TTC549 (cell line): ENCODE measurements around the gene CDK6.
A peak's percentile ranks its signal among the peaks of the same experiment; 100 is the strongest.
"Not testable (repeated sequence)": the region's sequence is repeated elsewhere in the genome, so short reads cannot be mapped to it uniquely, and the experiment has no call there.

Experiments used
- FAIRE-seq: peaks from 2 replicates; lab custom pipeline; 2012; peaks lifted over from hg19 to GRCh38; lab: Jason Lieb, UNC

The CDK6 gene

DNA sequence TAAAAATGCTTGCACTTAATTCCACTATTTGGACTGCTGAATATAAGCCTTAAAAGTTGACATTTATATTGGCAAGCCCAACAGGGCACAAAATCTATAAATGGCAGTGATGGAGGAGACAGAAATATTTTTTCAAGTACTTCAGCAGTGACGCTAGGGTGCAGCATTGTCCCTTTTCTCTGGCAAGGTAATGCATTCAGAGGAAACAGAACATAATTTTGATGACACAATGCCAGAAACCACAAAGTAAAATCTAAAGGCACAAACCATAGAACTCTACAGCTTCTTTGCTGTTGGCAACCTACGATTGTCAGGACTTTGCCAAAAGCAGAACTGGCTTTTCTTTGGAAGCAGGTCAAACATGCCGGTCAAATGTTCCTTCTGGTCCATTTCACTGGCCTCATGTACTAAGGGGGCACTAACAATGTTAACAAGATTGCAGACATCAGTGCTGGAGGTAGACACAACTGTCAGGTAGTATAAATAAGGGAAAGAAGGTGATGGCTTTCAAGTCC lies 215.3 kb downstream of the CDK6 start:
- FAIRE-seq: peak; percentile 26

DNA sequence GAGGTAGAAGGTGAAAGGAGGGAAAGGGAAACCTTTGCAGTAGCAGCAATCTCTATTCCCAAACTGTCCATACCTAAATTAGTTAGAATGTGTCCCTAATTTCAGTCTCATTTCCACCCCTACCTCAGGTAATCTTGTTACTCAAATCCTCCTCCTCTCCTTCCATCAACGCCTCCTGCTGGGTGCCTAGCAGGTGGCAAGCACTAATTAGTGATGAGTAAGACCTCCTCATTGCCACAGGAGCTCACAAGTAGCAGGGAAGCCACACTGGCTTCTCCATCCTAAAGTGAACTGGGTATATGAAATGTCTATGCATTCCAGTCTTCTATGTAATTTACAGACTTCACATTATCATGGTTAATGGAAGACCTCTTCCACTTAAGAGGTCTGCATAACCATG lies 220.5 kb downstream of the CDK6 start:
- no peak for FAIRE-seq

DNA sequence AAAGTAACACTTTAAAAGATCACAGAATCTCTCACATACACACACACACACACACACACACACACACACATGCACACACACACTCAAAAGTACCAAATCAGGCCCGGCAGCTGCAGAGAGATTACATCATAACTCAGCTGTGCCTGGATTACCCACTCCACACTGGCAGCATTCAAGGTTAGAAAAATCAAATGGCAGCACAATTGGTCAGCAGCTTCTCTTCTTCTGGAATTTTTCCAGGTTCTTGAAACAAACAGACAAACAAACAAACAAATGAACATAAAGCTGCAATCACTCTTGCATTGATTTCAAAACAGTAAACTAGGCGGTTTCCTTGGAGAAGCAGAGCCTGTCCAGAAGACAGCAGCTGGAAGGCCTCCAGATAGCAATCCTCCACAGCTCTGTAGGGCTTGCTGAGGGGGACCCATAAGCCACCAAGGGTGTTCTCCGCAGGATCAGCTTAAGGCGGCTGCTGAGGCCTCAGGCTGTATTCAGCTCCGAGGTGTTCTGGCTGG lies 221.7 kb downstream of the CDK6 start:
- FAIRE-seq: no peak

DNA sequence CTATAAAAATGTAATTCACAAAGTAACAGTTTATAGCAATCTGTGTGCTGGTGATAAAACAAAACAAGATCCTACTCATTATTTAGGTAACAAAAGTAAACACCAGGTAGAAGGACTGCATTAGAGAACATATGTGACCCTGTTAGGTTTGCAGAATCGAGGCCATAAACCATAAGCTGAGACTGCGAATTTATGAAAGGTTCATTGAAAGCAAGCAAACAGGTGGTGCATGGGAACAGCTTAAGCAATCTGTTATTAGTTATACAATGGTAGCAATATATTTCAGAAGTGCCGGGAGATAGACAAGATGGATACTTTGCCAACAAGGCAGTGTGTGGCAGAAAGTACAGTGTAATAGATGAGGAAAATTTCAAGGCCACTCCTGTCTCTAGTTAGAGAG lies 222.7 kb downstream of the CDK6 start:
- no peak for FAIRE-seq

DNA sequence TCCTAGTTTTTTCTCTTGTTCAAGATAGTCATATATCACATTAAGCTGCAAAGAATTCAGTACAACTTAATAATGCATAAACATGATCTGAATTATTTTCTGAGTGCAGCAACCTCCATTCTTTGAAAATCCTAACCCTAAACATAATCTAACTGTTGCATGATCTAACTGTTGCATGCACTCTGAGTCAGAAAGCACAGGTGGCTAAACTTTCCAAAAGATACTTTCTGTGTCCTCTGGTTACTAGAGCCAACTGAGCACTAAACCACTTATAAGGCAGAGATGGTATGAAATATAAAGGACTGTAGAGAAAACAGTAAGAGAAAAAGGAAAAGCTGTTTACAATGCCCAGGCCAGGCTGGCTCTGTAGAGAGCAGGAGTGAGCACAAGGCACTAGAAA lies 223.2 kb downstream of the CDK6 start:
- FAIRE-seq: no peak

DNA sequence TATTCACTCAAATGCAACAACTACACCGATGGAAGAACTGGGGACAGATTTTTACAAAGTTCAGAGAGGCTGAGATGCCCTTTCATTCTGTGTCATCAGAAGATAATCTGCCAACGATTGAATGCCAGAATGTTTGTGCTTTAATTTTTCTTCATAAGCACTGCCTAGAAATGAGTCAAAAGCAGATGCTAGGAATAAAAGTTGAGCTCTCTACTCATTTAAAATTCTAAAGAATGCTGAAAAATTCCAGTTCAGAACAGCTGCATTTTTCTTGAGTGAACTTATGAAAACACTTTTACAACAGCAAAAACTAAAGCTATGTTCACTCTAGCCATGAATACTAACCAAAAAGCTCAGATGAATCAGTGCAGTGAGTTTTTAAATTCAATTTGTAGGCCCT lies 223.9 kb downstream of the CDK6 start:
- FAIRE-seq: no peak

DNA sequence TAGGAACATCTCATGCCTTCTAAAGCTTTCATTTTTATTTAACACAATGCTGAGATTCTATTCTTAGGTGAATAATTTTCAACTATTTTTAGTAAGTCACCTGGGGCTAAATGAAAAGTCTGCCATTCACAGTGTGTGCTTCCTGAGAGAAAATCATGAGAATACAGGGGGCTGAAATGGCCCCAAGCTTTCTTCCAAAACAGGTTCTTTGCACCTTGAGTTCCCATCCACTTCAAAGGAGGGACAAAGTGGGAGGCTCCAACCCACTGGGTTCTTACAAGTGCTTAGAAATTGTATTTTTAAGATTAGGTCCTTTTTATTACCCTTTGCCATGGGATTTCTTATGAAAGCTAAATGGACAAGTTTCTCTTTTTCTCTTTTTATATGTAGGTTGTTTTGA lies 224.6 kb downstream of the CDK6 start:
- FAIRE-seq: no peak

DNA sequence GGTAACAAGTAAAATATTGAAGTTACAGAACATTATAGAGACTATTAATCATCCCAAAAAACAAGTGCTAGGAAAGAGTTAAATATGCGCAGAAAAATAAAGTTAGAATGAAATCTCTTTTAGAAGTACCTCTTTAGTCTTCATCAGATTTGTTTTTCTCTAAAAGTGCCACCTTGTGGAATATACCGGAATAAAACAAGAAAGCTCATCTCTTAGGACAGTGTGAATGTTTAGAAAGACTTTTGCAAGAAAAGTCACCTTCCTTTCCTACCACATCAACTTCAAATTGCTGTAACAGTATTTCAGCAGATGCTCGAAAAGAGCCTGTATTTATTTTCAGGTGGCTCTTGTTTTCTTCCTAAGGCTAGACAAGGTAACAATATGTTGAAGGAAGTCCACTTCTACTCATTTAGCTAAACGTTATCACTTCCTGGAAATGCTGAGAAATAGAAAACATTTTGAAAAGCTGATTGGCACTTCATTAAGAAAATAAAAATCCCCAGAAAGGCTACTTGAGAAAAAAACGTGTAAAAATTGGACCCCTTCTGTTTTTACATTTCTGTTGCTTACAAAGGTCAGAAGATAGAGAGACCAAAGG lies 226.4 kb downstream of the CDK6 start:
- peak; percentile 81 for FAIRE-seq

DNA sequence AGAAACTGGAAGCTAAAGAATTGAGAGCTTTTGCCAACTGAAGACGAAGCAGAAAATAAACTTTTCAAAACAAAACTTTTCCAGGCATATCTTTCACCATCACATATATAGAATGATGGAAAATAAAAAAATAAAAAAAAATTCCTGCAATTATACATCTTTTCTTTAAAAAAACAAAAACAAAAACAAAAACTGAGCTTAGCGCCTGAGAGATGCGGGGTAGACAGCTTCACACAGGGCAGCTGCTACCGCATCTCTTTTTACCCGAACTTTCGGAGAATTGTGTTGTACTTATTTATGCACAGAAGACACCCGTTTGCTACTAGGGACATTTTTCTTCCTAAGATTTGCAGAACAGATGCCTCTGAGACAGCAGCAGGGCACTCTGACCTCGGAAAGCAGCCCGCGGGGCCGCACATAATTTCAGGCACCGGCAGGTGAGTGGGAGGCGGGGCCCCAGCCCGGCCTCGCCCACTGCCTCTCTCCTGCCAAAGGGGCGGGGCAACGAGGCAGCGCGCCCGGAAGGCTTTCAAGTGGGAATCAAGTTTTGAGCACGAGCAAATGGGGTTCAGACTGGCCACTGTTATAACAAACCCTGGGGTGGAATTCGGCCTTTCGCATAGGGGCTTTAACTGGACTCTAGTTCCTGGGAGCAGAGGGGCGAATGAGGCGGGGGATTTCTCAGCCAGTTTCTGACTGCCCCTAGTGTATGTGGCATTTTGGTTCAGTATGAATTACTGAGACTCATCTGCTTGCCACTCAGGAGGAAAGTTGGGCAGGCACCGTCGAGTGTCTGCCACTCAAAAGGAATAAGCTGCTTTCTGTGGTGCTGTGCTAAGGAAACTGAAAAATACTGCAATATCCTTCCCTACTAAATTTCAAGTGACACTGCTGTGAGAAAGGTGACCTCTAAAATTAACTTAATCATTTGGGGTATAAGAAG lies 227.7 kb downstream of the CDK6 start:
- FAIRE-seq: no peak

DNA sequence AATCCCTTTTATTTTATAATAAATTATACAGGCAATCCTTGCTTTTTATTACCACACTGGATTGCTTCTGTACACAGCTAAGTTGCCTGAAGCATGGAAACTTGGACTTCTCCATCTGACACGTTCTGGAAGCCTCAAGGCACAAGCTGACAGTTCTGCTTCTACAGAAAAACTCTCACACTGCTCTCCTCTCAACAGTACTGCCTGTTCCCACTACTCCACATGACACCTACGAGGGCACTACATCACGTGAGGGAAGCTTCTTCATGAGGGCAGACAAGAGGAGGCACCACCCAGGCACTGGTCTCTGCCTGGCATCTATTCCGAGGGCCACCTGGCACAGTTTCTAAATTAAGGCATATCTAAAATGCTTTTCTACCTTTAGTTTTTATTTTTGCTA lies 229.4 kb downstream of the CDK6 start:
- no peak for FAIRE-seq

DNA sequence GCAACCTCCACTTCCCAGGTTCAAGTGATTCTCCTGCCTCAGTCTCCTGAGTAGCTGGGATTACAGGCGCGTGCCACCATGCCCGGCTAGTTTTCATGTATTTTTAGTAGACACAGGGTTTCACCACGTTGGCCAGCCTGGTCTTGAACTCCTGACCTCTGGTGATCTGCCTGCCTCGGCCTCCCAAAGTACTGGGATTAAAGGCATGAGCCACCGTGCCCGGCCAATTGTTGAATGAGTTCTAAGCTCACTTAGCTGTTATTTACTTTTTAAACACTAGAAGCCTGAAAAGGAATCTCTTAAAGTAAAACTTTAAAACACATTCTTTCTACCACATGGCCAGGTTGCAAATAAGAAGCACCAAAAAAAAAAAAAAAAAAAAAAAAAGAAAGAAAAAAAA lies 231.9 kb downstream of the CDK6 start:
- FAIRE-seq: not testable (repeated sequence)

DNA sequence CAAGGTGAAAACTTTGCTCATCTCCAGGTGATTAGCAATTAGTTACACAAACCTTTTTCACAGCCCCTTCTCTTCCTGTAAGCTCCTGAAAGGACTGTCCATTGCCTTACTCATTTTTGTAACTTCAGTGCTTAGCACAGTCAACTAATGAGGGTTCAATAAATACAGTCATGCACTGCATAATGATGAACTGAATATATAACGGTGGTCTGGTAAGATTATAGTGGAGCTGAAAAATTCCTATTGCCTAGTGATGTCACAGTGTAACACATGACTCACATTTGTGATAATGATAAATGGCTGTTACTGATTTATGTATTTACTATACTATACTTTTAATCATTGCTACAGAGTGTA lies 233.3 kb downstream of the CDK6 start:
- FAIRE-seq: no peak

DNA sequence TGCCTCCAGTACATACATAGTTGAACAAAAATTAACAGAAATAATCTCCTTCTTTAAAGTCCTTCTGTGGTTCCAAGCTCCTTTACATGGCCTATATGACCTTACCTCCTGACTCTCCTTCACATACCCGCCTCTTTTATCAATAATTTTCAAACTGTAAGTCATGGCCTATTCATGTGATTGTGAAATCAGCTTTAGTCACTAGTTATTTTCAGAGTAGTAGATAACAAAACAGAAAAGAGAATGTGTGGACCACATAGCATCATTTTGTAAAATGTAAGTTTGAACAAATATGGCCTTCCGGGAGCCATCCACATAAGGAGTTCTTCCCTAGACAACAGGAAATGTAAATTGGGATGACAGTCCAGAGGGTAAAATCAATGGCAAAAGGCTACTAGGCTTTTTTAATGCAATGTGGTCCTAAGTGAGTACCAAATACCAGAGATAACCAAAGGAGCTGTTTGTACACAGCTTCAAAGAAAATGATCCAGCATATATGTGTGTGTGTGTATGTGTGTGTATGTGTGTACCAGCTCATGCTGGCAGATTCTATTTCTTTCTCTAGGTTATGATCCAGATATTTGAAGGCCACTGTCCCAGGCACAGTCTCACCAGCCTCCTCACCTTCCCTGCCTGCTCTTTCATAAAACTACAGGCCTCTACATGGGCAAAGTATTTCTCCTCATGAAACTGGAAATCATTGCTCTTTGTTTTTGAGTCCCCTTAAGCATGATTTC lies 233.9 kb downstream of the CDK6 start:
- no peak for FAIRE-seq

DNA sequence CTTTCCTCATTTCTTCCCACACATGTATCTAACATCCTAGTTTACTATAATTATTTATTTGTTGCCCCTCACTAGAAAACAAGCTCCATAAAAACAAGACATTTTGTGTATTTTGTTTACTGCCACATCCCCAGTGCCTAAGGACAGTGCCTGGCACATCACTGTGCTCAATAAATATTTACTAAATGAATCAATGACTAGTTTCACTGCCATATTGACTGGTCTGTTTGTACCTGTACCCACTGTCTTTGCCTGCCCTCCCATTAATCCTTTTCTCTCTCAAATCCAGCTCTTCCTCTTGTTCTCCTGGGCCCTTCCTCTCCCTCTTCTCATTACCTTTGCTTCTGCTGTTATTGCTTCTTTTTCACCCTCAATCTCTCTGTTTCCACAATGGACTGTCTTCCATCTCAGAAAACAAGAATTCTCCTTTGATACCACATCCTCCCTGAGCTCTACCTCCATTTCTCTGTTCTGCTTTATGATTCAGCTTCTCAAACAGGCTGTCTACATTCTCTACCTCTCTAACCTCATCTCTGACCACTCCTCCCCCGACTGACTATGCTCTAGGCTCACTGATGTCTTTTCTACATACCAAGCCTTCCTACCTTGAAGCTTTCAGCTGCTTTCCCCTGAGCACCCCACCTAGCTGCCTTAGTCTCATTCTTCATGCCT lies 237.9 kb downstream of the CDK6 start:
- FAIRE-seq: no peak

DNA sequence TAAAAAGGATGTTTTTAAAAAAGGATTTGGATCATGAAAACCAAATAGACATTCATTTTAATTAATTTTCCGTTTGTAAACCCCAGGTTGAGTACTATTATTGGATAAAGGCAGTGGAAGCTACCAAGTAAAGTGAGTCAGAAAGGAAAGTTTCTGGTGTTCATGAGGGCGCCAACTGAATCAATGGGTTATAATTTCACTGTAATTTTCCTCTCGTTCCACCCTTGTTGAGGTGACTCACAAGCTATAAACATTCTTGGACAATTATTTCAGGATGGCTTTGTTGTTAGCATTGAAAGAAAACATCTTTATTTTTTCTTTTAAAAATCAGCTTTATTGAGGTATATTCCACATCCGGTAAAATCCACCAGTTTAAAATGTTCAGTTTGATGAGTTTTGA lies 241.1 kb downstream of the CDK6 start:
- no peak for FAIRE-seq

DNA sequence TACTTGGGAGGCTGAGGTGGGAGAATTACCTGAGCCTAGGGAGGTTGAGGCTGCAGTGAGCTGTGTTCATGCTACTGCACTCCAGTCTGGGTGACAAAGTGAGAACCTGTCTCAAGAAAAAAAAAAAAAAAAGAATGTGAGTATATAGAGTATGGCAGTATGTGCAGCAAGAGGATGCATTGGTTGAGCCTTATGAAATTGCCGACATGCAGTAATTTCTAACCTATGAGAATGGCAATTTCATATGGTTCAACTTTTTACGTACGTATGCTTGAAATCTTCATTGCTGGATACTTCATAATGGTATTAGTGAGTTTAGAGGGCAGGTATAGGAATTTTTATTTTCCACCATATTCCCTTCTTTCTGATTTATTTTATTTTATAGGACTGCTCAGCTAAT lies 241.6 kb downstream of the CDK6 start:
- no peak for FAIRE-seq

DNA sequence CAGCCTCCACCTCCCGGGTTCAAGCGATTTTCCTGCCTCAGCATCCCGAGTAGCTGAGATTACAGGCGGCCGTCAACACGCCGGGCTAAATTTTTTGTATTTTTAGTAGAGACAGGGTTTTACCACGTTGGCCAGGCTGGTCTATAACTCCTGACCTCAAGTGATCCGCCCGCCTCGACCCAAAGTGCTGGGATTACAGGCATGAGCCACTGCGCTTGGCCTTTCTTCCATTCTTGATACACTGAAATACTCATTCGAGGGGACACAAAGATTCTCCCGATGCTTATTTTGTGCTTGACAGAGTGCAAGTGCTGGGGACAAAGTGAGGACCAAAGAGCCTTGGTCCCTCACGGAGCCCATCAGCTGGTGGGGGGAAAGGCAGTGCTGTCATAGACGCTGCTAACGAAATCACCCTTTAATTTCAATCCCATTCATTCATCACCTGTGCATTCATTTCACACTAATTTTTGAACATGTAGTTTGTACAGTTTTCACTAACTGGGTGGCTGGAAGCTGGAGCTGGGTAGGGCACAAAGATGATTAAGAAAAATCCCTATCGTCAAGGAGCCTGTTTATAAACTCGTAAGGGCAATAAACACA lies 245.6 kb downstream of the CDK6 start:
- FAIRE-seq: no peak

DNA sequence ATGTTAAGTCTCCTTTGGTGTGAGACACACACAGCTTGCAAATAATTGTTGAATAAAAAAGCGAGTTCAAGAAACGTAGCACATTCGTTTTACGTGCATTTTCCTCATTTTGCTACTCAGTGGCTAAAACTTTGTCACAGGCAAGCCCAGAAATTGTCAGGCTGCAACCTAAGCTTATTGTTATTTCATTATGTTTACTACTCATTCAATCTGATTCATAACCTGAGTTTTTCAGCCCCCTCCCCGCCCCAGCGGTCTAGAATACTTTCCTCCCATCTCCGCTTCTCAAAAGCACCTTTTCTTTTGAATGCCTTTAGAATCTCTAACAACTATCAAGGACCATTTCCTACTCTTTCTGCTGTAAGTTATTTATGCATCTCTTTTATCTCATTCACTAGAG lies 247.3 kb downstream of the CDK6 start:
- no peak for FAIRE-seq

DNA sequence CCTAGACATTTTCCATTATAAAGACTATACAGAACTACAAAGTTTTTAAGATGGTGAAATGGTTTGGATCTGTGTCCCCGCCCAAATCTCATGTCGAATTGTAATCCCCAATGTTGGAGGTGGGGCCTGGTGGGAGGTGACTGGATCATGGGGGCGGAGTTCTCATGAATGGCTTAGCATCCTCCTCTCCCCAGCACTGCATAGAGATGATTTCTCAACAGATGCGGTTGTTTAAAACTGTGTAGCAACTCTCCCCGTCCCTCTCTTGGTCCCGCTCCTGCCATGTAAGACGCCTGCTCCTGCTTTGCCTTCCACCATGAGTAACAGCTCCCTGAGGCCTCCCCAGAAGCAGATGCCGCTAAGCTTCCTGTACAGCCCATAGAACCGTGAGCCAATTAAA lies 247.8 kb downstream of the CDK6 start:
- FAIRE-seq: no peak

DNA sequence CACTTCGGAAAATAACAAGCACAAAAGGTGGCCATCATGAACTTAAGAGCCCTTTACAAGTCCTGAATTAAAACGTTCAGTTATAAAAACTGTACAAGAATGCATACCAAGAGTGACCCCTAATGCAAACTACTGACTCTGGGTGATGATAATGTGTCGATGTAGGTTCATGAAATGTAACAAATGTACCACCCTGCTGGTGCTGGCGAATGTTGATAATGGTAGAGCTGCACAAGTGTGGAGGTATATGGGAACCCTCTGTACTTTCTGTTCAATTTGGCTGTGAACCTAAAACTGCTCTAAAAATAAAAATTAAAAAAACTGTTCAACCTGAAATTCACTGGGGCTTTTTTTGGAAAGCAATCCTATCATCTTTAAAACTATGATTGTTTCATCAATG lies 249.5 kb downstream of the CDK6 start:
- no peak for FAIRE-seq

DNA sequence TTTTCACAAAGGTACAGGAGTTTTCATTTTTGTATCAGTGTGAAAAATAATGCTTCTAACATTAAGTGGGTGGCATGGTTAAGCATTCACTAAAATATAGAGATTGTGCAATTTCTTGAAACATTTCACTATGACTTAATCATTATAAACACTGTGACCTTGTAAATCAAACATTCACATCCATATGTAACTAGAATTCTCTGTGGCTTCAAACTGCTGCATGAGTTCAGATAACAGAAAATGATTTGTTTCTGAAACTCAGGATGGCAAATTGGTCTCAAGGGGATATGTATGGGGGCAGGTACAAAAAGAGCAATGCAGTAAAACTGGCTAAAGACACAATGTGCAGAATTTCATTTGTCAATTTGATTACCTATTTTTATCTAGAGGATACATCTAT lies 250.0 kb downstream of the CDK6 start:
- FAIRE-seq: no peak

DNA sequence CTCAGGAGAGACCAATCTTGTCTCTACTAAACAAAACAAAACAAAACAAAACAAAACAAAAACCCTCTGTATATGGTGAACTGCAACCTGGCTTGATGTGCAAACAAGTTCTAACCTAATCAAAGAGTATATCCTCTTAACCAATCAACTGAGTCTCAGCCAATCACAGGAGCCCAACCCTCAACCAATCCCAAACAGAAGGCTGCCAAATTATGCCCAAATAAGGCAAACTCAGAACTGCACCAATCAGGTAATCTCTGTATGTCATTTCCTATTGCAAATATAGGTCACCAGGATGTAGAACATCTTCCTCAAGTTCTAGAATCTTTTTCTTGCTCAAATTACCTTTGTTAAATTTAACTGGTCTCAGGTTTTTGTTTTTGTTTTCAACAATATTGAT lies 251.4 kb downstream of the CDK6 start:
- FAIRE-seq: no peak
